GM12891 (cell line): ENCODE measurements around the gene HDAC4.

Experiments
- PAX5 ChIP-seq: IDR thresholded peaks from 2 replicates; pipeline ENCODE4 v1.6.1; 2011; ENCODE audit warnings: low read length, moderate library complexity, mild to moderate bottlenecking; ENCODE audit not compliant: insufficient read depth, severe bottlenecking
- POLR2A ChIP-seq: IDR thresholded peaks from 2 replicates; pipeline ENCODE4 v1.6.1; 2011; ENCODE audit warnings: low read depth, low read length, control low read depth
- POLR2AphosphoS5 ChIP-seq: IDR thresholded peaks from 2 replicates; pipeline ENCODE4 v1.6.1; 2011; ENCODE audit warnings: low read depth, low read length, control low read depth
- POU2F2 ChIP-seq: IDR thresholded peaks from 2 replicates; pipeline ENCODE4 v1.6.1; 2011; ENCODE audit warnings: low read depth, mild to moderate bottlenecking, control low read depth, low read length, moderate library complexity
- SPI1 ChIP-seq: IDR thresholded peaks from 2 replicates; pipeline ENCODE4 v1.6.1; 2011; ENCODE audit warnings: low read depth, low read length, control low read depth
- TAF1 ChIP-seq: IDR thresholded peaks from 2 replicates; pipeline ENCODE4 v1.6.1; 2011; ENCODE audit warnings: low read depth, low read length, control low read depth

DNA sequence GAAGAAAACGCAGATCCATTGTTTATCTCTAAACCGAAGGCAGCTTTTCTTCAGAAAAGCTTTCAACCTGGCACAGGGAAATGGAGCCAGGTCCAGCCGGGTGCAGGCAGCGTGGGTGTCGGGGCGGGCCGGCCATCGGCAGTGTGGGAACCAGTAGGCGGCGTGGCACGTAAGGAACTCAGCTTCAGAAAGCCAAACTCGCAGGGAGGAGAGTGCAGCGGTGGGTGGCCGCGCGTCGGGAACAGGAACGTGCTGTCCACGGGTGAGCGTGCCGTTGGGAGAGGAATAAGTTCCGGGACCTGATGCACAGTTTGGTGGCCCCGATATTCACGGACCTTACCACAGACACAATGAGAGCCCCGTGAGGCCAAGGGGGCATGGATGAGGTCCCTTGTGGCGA is 282.6 kb downstream of the HDAC4 start:
- TF ChIP-seq TAF1, result no peak
- TF ChIP-seq POLR2A, result no peak
- no peak for TF ChIP-seq POU2F2
- no peak for TF ChIP-seq POLR2AphosphoS5
- TF ChIP-seq SPI1, result no peak
- TF ChIP-seq PAX5, result no peak
